SK-N-SH treated with all-trans-retinoic acid at 6 μM for 48 hours (cell line): ENCODE results near the gene ANKRD44.

Experiments used
- ATAC-seq: fragments of 200-7000 bp; cut with Tn5 transposase; 3 replicates; pipeline ENCODE4 v1.9.1; 2020; ENCODE audit warnings: mild to moderate bottlenecking, moderate library complexity
- ARNTL ChIP-seq: fragments of 450-650 bp; formaldehyde crosslinking; IDR thresholded peaks from 2 replicates; pipeline ENCODE4 v1.5.0; 2020; ENCODE audit warnings: low read depth, mild to moderate bottlenecking, moderate library complexity, borderline replicate concordance
- CREB5 ChIP-seq: fragments of 250-450 bp; sonication (Bioruptor Pico); IDR thresholded peaks from 2 replicates; pipeline ENCODE4 v1.5.1; 2020; ENCODE audit warnings: low read depth, mild to moderate bottlenecking, moderate library complexity
- CSDC2 ChIP-seq: fragments of 250-450 bp; sonication (Bioruptor Pico); IDR thresholded peaks from 2 replicates; pipeline ENCODE4 v1.5.0; 2020; ENCODE audit warnings: mild to moderate bottlenecking, moderate library complexity
- GLIS3 ChIP-seq: fragments of 250-450 bp; sonication (Bioruptor Pico); IDR thresholded peaks from 2 replicates; pipeline ENCODE4 v1.5.0; 2020; ENCODE audit warnings: mild to moderate bottlenecking, moderate library complexity
- ISL1 ChIP-seq: fragments of 250-450 bp; sonication (Bioruptor Pico); IDR thresholded peaks from 2 replicates; pipeline ENCODE4 v2.1.2; 2022; ENCODE audit warnings: mild to moderate bottlenecking, moderate library complexity
- OSR1 ChIP-seq: fragments of 250-450 bp; sonication (Bioruptor Pico); IDR thresholded peaks from 2 replicates; pipeline ENCODE4 v1.8.0; 2022; ENCODE audit warnings: moderate library complexity, mild to moderate bottlenecking, inconsistent platforms
- PATZ1 ChIP-seq: fragments of 250-450 bp; sonication (Bioruptor Pico); IDR thresholded peaks from 2 replicates; pipeline ENCODE4 v1.8.0; 2020; ENCODE audit warnings: mild to moderate bottlenecking, moderate library complexity, borderline replicate concordance
- POU6F1 ChIP-seq: fragments of 250-450 bp; sonication (Bioruptor Pico); IDR thresholded peaks from 2 replicates; pipeline ENCODE4 v1.8.0; 2021; ENCODE audit warnings: low read depth, mild to moderate bottlenecking, moderate library complexity, borderline replicate concordance
- PPARA ChIP-seq: fragments of 250-450 bp; sonication (Bioruptor Pico); IDR thresholded peaks from 2 replicates; pipeline ENCODE4 v1.5.0; 2020; ENCODE audit warnings: mild to moderate bottlenecking, borderline replicate concordance
- RARB ChIP-seq: fragments of 250-450 bp; sonication (Bioruptor Pico); IDR thresholded peaks from 2 replicates; pipeline ENCODE4 v1.8.0; 2021; ENCODE audit warnings: mild to moderate bottlenecking, moderate library complexity
- SNAI2 ChIP-seq: fragments of 250-450 bp; sonication (Bioruptor Pico); IDR thresholded peaks from 2 replicates; pipeline ENCODE4 v1.5.0; 2020; ENCODE audit warnings: mild to moderate bottlenecking, moderate library complexity
- TCF4 ChIP-seq: fragments of 250-450 bp; sonication (Bioruptor Pico); IDR thresholded peaks from 2 replicates; pipeline ENCODE4 v1.8.0; 2021; ENCODE audit warnings: mild to moderate bottlenecking, moderate library complexity, borderline replicate concordance
- TOX ChIP-seq: fragments of 250-450 bp; sonication (Bioruptor Pico); IDR thresholded peaks from 2 replicates; pipeline ENCODE4 v1.8.0; 2021; ENCODE audit warnings: mild to moderate bottlenecking, moderate library complexity, borderline replicate concordance
- TSHZ2 ChIP-seq: fragments of 250-450 bp; sonication (Bioruptor Pico); IDR thresholded peaks from 2 replicates; pipeline ENCODE4 v1.5.0; 2020; ENCODE audit warnings: mild to moderate bottlenecking, moderate library complexity
- ZFP3 ChIP-seq: fragments of 250-450 bp; sonication (Bioruptor Pico); IDR thresholded peaks from 2 replicates; pipeline ENCODE4 v1.5.0; 2020; ENCODE audit warnings: mild to moderate bottlenecking, moderate library complexity
- ZFP30 ChIP-seq: fragments of 450-650 bp; formaldehyde crosslinking; IDR thresholded peaks from 2 replicates; pipeline ENCODE4 v1.5.0; 2022; ENCODE audit warnings: mild to moderate bottlenecking, moderate library complexity
- ZNF565 ChIP-seq: fragments of 450-650 bp; formaldehyde crosslinking; conservative IDR thresholded peaks from 2 replicates; pipeline ENCODE4 v1.5.0; 2020; ENCODE audit warnings: low read depth, mild to moderate bottlenecking, moderate library complexity
- ZNF70 ChIP-seq: fragments of 450-650 bp; formaldehyde crosslinking; IDR thresholded peaks from 2 replicates; pipeline ENCODE4 v1.5.0; 2020; ENCODE audit warnings: mild to moderate bottlenecking, moderate library complexity

Gene ANKRD44

GRCh38 chr2:197013098-197013497, 297.5 kb downstream of the ANKRD44 start (continued):
- no peak for TF ChIP-seq POU6F1 (CRISPR knock-in tag)

GRCh38 chr2:197011801-197012641, 298.6 kb downstream of the ANKRD44 start:
- TF ChIP-seq POU6F1 (CRISPR knock-in tag) (no peak), TCF4 (CRISPR knock-in tag) (no peak), GLIS3 (CRISPR knock-in tag) (no peak), PPARA (CRISPR knock-in tag) (no peak), ZNF70 (CRISPR knock-in tag) (no peak), CREB5 (CRISPR knock-in tag) (no peak), OSR1 (CRISPR knock-in tag) (no peak), ZNF565 (CRISPR knock-in tag) (no peak), ISL1 (CRISPR knock-in tag) (no peak), CSDC2 (CRISPR knock-in tag) (no peak), PATZ1 (CRISPR knock-in tag) (no peak), ARNTL (no peak), TSHZ2 (no peak), TOX (CRISPR knock-in tag) (no peak)
- ATAC-seq: peak; percentile 91

GRCh38 chr2:197011021-197011417, 299.6 kb downstream of the ANKRD44 start:
- no peak for ATAC-seq
- no peak for TF ChIP-seq GLIS3 (CRISPR knock-in tag)
- no peak for TF ChIP-seq ARNTL
- TF ChIP-seq ZFP30 (CRISPR knock-in tag): no peak
- TF ChIP-seq, all 23 proteins: peak for 0

GRCh38 chr2:197010200-197011020, 300.2 kb downstream of the ANKRD44 start:
- no peak for ATAC-seq
- TF ChIP-seq PATZ1 (CRISPR knock-in tag) (no peak), ZFP3 (CRISPR knock-in tag) (no peak), RARB (CRISPR knock-in tag) (no peak), TSHZ2 (no peak), SNAI2 (CRISPR knock-in tag) (no peak)
